Neutrophil (primary cell): ENCODE results near the gene GNG2.

ENCODE experiments used
- H3K27ac ChIP-seq: fragments of 200-600 bp; sonication (generic); 2 replicates; pipeline ENCODE4 v1.5.1; 2016; ENCODE audit warnings: mild to moderate bottlenecking, moderate library complexity
- H3K27me3 ChIP-seq: fragments of 200-600 bp; sonication (generic); 2 replicates; pipeline ENCODE4 v1.6.0; 2016; ENCODE audit warnings: mild to moderate bottlenecking
- H3K36me3 ChIP-seq: fragments of 200-600 bp; sonication (generic); 2 replicates; pipeline ENCODE4 v1.5.1; 2017
- H3K4me1 ChIP-seq, 2 experiments: fragments of 200-600 bp in 1 of 2; sonication (generic) in 1 of 2; 1 replicate in 1 of 2; 2 replicates in 1 of 2; pipeline versions ENCODE4 v1.5.1 to v1.6.1; 2013 to 2016; ENCODE audit warnings: low read depth in 1 of 2, low read length in 1 of 2, mild to moderate bottlenecking in 1 of 2, moderate library complexity in 1 of 2; ENCODE audit not compliant: control insufficient read depth in 1 of 2, insufficient read depth in 1 of 2
- H3K4me3 ChIP-seq, 2 experiments: fragments of 200-600 bp in 1 of 2; sonication (generic) in 1 of 2; 1 replicate in 1 of 2; 2 replicates in 1 of 2; pipeline ENCODE4 v1.5.1; 2013 to 2016; ENCODE audit warnings: low read depth in 1 of 2, low read length in 1 of 2, mild to moderate bottlenecking in 1 of 2, moderate library complexity in 1 of 2
- H3K9me3 ChIP-seq: fragments of 200-600 bp; sonication (generic); 2 replicates; pipeline ENCODE4 v1.5.1; 2016
- CTCF ChIP-seq: fragments of 200-600 bp; sonication (generic); IDR thresholded peaks from 2 replicates; pipeline ENCODE4 v1.5.1; 2016; ENCODE audit warnings: antibody characterized with exemption

Gene GNG2

GRCh38 chr14:52006361-52006760 is 145.9 kb downstream of the GNG2 start:
- no peak for TF ChIP-seq CTCF
- Histone ChIP-seq H3K36me3 (peaks cover 100% of the 10 kb centered on the region), H3K4me1 (no peaks in the 10 kb centered on the region), H3K4me3 (no peak overlapping the region), H3K27me3 (no peaks in the 10 kb centered on the region), H3K9me3 (no peaks in the 10 kb centered on the region), H3K27ac (no peak overlapping the region)

- H3K36me3 ChIP-seq: peaks cover 100% of the 10 kb centered on the region
- no peaks in the 10 kb centered on the region for H3K9me3 ChIP-seq
- H3K4me1 ChIP-seq: no peaks in the 10 kb centered on the region
- H3K27ac ChIP-seq: no peak overlapping the region
- no peaks in the 10 kb centered on the region for H3K27me3 ChIP-seq
- no peak overlapping the region for H3K4me3 ChIP-seq
- TF ChIP-seq CTCF: no peak
These were observed 146.8 kb downstream of the GNG2 start for GRCh38 chr14:52007211-52007610.

- no peak for TF ChIP-seq CTCF
- Histone ChIP-seq H3K36me3 (peaks cover 96% of the 10 kb centered on the region), H3K4me1 (no peaks in the 10 kb centered on the region), H3K27me3 (no peaks in the 10 kb centered on the region), H3K27ac (no peak overlapping the region), H3K9me3 (no peaks in the 10 kb centered on the region), H3K4me3 (no peak overlapping the region)
These were observed 147.2 kb downstream of the GNG2 start for GRCh38 chr14:52007637-52008036.

- Histone ChIP-seq H3K4me3 (no peak overlapping the region), H3K36me3 (peaks cover 91% of the 10 kb centered on the region), H3K4me1 (no peaks in the 10 kb centered on the region), H3K27ac (no peak overlapping the region), H3K27me3 (no peaks in the 10 kb centered on the region), H3K9me3 (no peaks in the 10 kb centered on the region)
- no peak for TF ChIP-seq CTCF
These were observed 147.7 kb downstream of the GNG2 start for GRCh38 chr14:52008136-52008535.

- Histone ChIP-seq H3K27ac (no peak overlapping the region), H3K9me3 (no peaks in the 10 kb centered on the region), H3K36me3 (peaks cover 70% of the 10 kb centered on the region), H3K4me3 (no peak overlapping the region), H3K27me3 (no peaks in the 10 kb centered on the region), H3K4me1 (no peaks in the 10 kb centered on the region)
- no peak for TF ChIP-seq CTCF
These were observed 149.8 kb downstream of the GNG2 start for GRCh38 chr14:52010173-52010693.

GRCh38 chr14:52011523-52011922 is 151.1 kb downstream of the GNG2 start:
- Histone ChIP-seq H3K27ac (no peak overlapping the region), H3K4me1 (no peaks in the 10 kb centered on the region), H3K9me3 (no peaks in the 10 kb centered on the region), H3K36me3 (peaks cover 57% of the 10 kb centered on the region), H3K4me3 (no peak overlapping the region), H3K27me3 (no peaks in the 10 kb centered on the region)
- TF ChIP-seq CTCF: no peak
